K562 (cell line): ENCODE results near the gene RUNDC1.

ENCODE experiments used
- NCOA2 ChIP-seq, 2 experiments: fragments of 450-650 bp; IDR thresholded peaks; 2 replicates each; pipeline ENCODE4 v1.6.1; 2018; ENCODE audit warnings: mild to moderate bottlenecking in 2 of 2, moderate library complexity in 1 of 2; ENCODE audit not compliant: partially characterized antibody in 2 of 2
- POLR2AphosphoS5 ChIP-seq: IDR thresholded peaks from 2 replicates; pipeline ENCODE4 v1.6.1; 2011; ENCODE audit warnings: mild to moderate bottlenecking, low read depth, low read length, moderate library complexity; ENCODE audit not compliant: control insufficient read depth, insufficient read depth

DNA sequence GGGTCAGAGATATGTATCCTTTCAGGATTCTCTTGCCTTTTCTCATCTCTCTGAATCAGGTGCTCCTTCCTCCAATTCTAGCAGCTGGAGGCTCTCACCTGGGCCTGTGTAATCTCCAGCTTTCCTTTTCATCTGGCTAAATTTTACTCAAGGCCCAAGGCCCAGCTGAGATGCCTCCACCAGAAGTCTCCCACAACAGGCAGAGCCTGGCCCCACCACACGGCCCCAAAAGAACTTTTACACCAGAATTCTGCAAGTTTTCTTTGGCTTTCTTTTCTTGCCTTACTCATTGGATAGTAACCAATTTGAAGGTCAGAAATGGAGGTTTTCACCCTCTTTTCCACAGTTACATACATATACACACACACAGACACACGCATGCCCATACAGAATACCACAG is 59.3 kb downstream of the RUNDC1 start:
- TF ChIP-seq NCOA2 (IDR thresholded peaks at IDR 0.05; ENCODE audit: partially characterized antibody in 2 of 2), result no peak
- no peak for TF ChIP-seq POLR2AphosphoS5
